NCI-H2171 (cell line): ENCODE results near the gene NCS1.

Experiments used
- DNase-seq: peaks from one replicate; lab custom pipeline; 2025; lab: John Stamatoyannopoulos, UW

The NCS1 gene

GRCh38 chr9:130194378-130194932, 22.3 kb downstream of the NCS1 start:
- no peak for DNase-seq

- no peak for DNase-seq
Measured at GRCh38 chr9:130195638-130196037, 23.4 kb downstream of the NCS1 start.

GRCh38 chr9:130196643-130197042, 24.4 kb downstream of the NCS1 start:
- peak; percentile 98 for DNase-seq

- no peak for DNase-seq
Measured at GRCh38 chr9:130197386-130197785, 25.2 kb downstream of the NCS1 start.

GRCh38 chr9:130197888-130198287, 25.7 kb downstream of the NCS1 start:
- peak; percentile 32 for DNase-seq

- DNase-seq = no peak
Measured at GRCh38 chr9:130198501-130199179, 26.4 kb downstream of the NCS1 start.

- peak; percentile 71 for DNase-seq
Measured at GRCh38 chr9:130199605-130200004, 27.4 kb downstream of the NCS1 start.

- no peak for DNase-seq
Measured at GRCh38 chr9:130200038-130200849, 28.0 kb downstream of the NCS1 start.

- no peak for DNase-seq
Measured at GRCh38 chr9:130201399-130201873, 29.2 kb downstream of the NCS1 start.

GRCh38 chr9:130201974-130202373, 29.8 kb downstream of the NCS1 start:
- no peak for DNase-seq

GRCh38 chr9:130204341-130204740, 32.1 kb downstream of the NCS1 start:
- DNase-seq = no peak

- DNase-seq = no peak
Measured at GRCh38 chr9:130204959-130205358, 32.8 kb downstream of the NCS1 start.

- DNase-seq = no peak
Measured at GRCh38 chr9:130205912-130206311, 33.7 kb downstream of the NCS1 start.

GRCh38 chr9:130206579-130206978, 34.4 kb downstream of the NCS1 start:
- no peak for DNase-seq

GRCh38 chr9:130207241-130207992, 35.2 kb downstream of the NCS1 start:
- DNase-seq = no peak

GRCh38 chr9:130208600-130209347, 36.6 kb downstream of the NCS1 start:
- DNase-seq = peak; percentile 69

- no peak for DNase-seq
Measured at GRCh38 chr9:130209422-130209821, 37.2 kb downstream of the NCS1 start.

GRCh38 chr9:130211548-130212226, 39.5 kb downstream of the NCS1 start:
- peak; percentile 73 for DNase-seq

GRCh38 chr9:130212543-130213297, 40.5 kb downstream of the NCS1 start:
- peak; percentile 99 for DNase-seq
